Upper lobe of left lung (tissue), 4 donors: ENCODE data around the gene TMEM108.

Experiments
- CTCF ChIP-seq, 6 experiments: fragments of 450-650 bp in 4 of 6; fragments of 200-600 bp in 2 of 6; sonication (generic) in 2 of 6; IDR thresholded peaks; one replicate each; pipeline ENCODE4 v1.5.1; 2016 to 2019; ENCODE audit warnings: antibody characterized with exemption in 6 of 6
- POLR2A ChIP-seq, 4 donors: fragments of 450-650 bp; IDR thresholded peaks; one replicate each; pipeline ENCODE4 v1.5.1; 2016 to 2017; ENCODE audit warnings: antibody characterized with exemption in 4 of 4, mild to moderate bottlenecking in 2 of 4
- POLR2AphosphoS5 ChIP-seq, 2 donors: sonication (generic); formaldehyde crosslinking; IDR thresholded peaks; one replicate each; pipeline ENCODE4 v1.5.1; 2017; ENCODE audit warnings: antibody characterized with exemption in 2 of 2

- TF ChIP-seq POLR2A (IDR thresholded peaks at IDR 0.05) (no peak), CTCF (IDR thresholded peaks at IDR 0.05) (no peak), POLR2AphosphoS5 (IDR thresholded peaks at IDR 0.05) (no peak)
Observed at GRCh38 chr3:133292296-133292695, 254.1 kb downstream of the TMEM108 start.
